T-helper 22 cell (primary cell): ENCODE data around the gene NFATC2.
"Not testable (repeated sequence)": the region's sequence is repeated elsewhere in the genome, so short reads cannot be mapped to it uniquely, and the experiment has no call there.

Experiments
- DNase-seq: peaks from one replicate; pipeline ENCODE4 v3.0.0-alpha.2; 2020; ENCODE audit warnings: low read depth

NFATC2 gene

GRCh38 chr20:51542571-51543421 lies at the start of gene NFATC2:
Gene NFATC2 (minus strand): TSS chr20:51542719. CDS start chr20:51542499, 220 bp downstream.
- DNase-seq: peak; percentile 43

DNA sequence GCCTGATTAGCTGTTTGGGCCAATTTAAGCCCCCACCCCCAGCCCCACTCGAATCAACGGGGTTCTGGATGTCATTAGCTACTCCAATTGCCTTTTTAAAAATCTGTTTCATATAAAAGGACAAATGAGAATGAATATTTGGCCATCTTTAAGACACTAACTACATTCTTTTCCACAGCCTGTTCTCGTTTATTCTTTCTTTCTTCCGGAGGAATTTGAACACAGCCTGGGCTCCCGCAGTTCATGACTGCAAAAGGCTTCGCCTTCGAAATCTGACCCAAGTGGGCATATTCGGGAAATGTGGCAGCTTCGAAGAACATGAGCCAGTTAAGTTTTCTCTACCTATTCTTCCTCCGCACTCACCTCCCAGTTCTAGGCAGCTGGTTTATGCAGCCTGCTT lies 49.4 kb upstream of the NFATC2 start:
- no peak for DNase-seq

- DNase-seq: no peak
Measured at GRCh38 chr20:51588762-51589161, 46.2 kb upstream of the NFATC2 start.

- DNase-seq: no peak
Measured at GRCh38 chr20:51587145-51587544, 44.6 kb upstream of the NFATC2 start.

- no peak for DNase-seq
Measured at GRCh38 chr20:51586005-51586440, 43.5 kb upstream of the NFATC2 start.

- DNase-seq: no peak
Measured at GRCh38 chr20:51585148-51585547, 42.6 kb upstream of the NFATC2 start.

DNA sequence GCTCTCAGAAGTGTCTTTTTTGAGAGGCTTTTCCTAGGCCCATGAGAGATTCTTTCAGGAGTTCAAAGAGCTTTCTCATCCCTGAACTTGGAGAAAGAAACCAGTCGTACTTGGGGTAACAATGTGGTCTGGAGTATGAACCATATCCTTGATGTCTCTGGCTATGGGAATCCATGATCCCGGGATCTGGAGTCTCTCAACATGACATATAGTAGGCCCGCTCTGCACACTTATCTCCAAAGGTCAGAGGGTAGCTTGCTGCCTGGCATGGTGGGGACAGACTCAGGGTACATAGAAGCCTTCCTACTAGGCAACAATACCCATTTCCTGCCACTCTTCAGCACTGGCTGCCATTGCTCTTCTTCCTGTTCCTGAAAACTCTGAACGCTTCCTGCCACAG lies 42.2 kb upstream of the NFATC2 start:
- no peak for DNase-seq

- no peak for DNase-seq
Measured at GRCh38 chr20:51584116-51584515, 41.6 kb upstream of the NFATC2 start.

DNA sequence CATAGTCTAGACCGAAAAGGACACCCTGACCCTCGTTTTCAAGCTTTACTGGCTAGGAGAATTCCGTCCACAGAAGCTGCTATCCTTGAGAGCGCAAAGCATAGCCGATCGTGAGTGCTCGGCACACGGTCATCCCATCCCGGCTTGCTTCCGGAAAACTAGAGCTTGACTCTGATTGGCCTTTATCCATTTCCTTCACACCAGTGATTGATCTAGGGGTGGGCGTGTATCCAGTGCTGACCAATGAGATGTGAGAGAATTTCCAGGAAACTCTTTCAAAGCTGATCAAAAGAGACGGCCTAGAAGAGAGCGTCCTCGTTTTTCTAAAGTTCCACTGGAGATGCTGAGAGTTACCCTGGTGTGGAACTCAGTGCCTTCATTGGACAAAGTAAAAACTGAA lies 41.0 kb upstream of the NFATC2 start:
- no peak for DNase-seq

GRCh38 chr20:51583073-51583472 lies 40.6 kb upstream of the NFATC2 start:
- no peak for DNase-seq

DNA sequence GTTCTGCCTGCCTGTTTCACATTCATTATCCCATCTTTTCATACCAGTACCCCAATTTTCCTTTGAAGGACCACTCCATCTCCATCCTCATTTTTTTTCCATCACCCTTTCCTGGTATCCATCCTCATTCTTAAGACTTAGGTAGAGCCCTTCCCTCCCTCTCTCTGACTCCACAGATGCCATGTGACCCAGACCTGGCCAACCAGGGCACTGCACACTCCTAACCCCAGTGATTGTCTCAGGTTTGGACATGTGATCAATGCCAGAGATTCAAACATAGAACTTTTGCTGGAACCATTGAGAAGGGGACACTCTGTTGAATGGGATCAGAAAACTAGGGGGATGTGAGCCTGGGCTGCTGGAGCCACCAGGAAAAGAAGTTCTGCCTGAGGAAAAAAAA lies 39.1 kb upstream of the NFATC2 start:
- DNase-seq: no peak

GRCh38 chr20:51579137-51579536 lies 36.6 kb upstream of the NFATC2 start:
- no peak for DNase-seq

DNA sequence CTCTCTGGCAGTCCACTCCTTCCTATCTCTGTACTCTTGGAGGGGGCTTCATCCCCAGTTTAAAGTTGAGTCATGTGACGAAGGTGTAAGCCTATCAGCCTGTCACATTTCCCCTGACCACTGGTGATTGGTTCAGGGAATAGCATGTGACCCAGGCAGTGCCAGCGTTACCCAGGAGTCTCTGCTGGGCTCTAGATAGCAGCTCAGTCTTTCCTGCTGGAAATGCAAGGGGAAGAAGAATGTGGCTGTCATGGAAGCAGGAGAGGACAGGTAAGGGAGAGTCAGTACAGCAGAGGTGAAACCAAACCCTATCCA lies 35.6 kb upstream of the NFATC2 start:
- no peak for DNase-seq

DNA sequence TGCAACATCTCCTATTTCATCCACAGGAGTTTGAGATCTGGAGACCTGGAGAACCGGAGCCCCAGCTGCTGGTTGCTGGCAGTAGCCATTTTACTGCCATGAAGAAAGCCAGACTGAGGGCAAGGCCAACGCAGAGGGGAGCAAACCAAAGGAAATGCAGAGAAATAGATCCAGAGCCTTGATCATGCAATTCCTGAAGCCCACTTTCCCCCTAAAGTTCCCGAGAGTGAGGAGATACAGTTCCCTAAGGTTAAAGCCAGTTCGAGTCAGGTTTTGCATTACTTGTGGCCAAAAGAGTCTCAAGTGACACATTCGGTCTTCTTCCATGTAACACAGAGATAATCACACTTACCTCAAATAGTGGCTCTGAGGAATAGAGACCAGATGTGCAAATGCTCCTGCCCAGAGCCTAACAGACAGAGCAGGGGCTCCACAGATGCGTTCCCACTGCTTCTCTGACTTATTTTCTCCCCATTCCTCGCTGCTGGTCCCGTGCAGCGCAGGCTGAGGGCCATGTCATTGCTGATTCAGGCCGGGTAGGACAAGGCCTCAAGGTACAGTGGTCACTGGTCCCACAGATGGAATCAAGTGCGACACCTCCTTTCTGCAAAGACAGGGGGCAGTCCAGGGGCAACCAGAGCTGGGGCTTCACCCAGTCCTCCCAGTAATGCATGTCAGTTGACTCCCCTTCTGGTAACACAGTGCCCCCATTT lies 35.1 kb upstream of the NFATC2 start:
- DNase-seq: no peak

GRCh38 chr20:51575486-51575885 lies 33.0 kb upstream of the NFATC2 start:
- no peak for DNase-seq

- DNase-seq: no peak
Measured at GRCh38 chr20:51574248-51575033, 31.9 kb upstream of the NFATC2 start.

DNA sequence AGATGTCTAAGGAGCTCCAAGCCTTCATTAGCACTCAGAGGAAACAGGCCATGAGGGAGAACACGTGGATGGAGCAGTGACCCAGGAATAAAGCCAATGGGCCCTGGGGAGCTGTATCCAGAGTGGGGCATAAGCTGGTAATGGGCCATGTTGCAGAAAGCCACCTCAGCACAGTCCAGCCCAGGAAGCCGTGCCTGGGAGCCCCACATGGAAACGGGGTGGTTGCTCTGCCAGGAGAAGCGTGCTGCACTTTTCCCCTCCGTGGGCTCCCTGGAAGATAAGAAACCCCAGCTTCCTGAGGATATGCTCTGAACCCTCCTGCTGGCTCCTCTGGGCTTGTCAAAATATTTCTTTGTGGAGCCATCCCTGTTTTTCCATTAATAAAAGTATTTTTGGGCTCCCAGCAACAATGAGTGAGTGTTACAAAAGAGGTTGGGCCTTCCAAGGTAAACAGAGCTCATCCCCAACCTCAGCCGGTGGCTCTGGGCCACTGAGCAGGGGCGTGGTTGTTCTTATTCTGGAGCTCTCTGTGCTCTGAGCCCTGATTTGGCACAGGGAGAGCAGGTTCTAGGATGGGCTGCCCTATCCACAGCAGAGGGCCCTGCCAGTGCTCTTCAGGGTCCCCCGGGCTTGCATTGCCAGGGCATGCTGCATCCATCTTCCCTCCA lies 31.2 kb upstream of the NFATC2 start:
- DNase-seq: no peak

DNA sequence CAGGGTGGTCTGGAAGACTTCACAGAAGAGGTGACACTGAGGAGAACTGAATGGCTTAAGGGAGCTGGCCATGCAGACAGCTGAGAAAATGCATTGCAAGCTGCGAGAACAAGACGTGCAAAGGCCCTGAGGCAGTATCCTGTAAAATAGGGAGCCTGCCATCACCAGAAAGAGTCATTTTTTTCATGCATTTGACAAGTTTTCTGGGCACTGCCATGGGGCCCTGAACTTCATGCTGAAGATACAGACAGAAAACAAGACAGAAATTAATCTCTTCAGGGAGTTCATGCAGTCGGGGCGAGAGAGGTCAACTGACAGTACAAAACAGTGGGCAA lies 28.9 kb upstream of the NFATC2 start:
- DNase-seq: no peak

DNA sequence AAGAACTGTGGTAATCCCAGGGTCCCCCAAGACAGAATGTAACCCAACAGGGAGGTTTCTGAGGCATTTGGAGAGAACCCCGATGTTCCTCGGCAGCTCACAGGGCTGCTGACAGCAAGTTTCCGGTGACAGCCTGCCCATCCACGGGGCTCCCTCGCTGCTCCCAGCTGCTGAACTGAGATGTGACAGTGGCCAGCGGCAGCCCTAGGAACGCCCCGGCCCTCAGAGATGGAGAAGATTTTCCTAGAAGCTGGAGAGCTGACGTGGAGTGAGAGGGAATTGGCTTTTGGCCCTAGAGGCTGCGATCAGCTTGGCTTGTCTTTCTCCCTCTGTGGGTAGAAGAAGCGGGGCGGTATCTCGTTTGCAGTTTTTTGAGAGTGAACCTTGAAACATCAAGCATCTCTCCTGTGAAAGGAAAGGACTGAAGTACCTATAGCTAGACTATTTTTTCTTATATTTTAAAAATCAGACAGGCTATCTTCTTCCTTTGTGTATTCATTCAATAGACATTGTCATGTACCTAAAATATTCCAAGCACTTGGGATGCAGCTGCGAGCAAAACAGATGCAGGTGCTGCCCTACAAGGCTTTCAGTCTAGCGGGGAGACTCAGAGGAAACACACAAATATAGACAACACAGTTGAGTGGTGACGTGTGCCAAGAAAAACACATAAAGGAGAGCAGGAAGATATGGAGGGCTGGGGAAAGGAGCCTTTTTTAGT lies 28.4 kb upstream of the NFATC2 start:
- no peak for DNase-seq

DNA sequence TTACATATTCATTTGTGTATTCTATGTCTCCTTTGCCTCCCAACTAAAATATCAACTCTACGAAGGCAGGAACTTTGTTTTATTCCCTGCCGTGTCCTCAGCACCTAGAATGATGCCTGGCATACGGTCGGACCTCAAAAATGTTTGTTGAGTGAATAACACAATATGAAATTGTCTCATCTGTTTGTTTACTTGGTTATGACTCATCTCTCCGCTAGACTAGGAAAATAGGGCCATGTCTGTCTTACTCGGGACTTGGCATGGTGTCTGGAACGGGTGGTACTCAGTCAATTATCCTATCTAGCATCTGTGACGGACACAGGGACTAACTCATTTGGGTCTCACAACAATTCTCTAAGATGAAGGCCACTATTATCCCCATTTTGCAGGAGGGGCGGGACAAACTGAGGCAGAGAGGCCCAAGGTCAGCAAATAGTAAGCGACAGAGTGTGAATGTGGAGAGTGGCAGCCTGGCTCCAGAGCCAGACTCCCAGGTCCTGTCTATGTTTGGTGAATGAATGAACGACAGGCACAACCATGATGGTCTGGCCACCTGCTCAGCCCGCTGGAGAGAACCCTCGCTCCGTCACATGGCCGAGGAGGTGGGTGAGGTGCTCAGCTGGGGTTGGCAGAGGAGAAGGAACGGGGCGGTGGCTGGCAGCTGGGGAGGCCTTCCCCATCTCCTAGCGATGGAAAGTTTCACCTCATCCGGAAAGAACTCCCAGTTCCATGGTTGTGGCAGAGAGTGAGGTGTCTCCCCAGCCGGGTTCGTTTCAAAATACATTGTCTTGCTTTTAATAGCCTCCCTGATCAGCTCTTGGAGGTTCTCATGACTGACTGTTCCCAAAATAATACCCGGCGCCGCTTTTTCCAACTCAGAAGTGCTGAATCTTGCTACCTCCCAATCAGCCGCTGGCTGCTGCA lies 27.6 kb upstream of the NFATC2 start:
- no peak for DNase-seq

DNA sequence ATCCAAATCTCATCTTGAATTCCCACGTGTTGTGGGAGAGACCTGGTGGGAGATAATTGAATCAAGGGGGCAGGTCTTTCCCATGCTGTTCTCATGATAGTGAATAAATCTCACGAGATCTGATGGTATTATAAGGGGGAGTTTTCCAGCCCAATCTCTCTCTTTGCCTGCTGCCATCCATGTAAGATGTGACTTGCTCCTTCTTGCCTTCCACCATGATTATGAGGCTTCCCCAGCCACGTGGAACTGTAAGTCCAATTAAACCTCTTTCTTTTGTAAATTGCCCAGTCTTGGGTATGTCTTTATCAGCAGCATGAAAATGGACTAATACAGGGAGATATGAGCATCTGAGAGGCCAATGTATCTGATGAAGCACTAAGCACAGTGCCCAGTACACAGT lies 26.0 kb upstream of the NFATC2 start:
- not testable (repeated sequence) for DNase-seq
